Measurements from ENCODE around the gene ZNF70.

ZNF70 gene

GRCh38 chr22:23750714-23751440, at the start of gene ZNF70:
Gene ZNF70, minus strand, starts transcription at chr22:23751112. Its CDS starts 5,972 bp downstream, at chr22:23745140.
- DNase-seq (ENCODE audit: low read depth in 2 of 2): peak; percentile 65 to 69

GRCh38 chr22:23796461-23796860, 45.5 kb upstream of the ZNF70 start:
- DNase-seq (ENCODE audit: low read depth in 2 of 2): no peak

- DNase-seq (ENCODE audit: low read depth in 2 of 2): no peak
Observed at GRCh38 chr22:23793326-23793725, 42.4 kb upstream of the ZNF70 start.

- no peak for DNase-seq (ENCODE audit: low read depth in 2 of 2)
Observed at GRCh38 chr22:23791738-23792645, 41.1 kb upstream of the ZNF70 start.

GRCh38 chr22:23790819-23791737, 40.2 kb upstream of the ZNF70 start:
- DNase-seq (ENCODE audit: low read depth in 2 of 2): no peak

GRCh38 chr22:23789638-23790037, 38.7 kb upstream of the ZNF70 start:
- DNase-seq (ENCODE audit: low read depth in 2 of 2): no peak

GRCh38 chr22:23789121-23789520, 38.2 kb upstream of the ZNF70 start:
- no peak for DNase-seq (ENCODE audit: low read depth in 2 of 2)

GRCh38 chr22:23787910-23788309, 37.0 kb upstream of the ZNF70 start:
- no peak for DNase-seq (ENCODE audit: low read depth in 2 of 2)

GRCh38 chr22:23787600-23787896, 36.6 kb upstream of the ZNF70 start:
- no peak for DNase-seq (ENCODE audit: low read depth in 2 of 2)

- DNase-seq (ENCODE audit: low read depth in 2 of 2): peak; percentile 82 to 85
Observed at GRCh38 chr22:23786752-23787599, 36.1 kb upstream of the ZNF70 start, which contains the start of gene SMARCB1. Gene SMARCB1, plus strand, starts transcription at chr22:23786966. Its CDS starts 204 bp downstream, at chr22:23787170.

- no peak for DNase-seq (ENCODE audit: low read depth in 2 of 2)
Observed at GRCh38 chr22:23786261-23786710, 35.4 kb upstream of the ZNF70 start.

- DNase-seq (ENCODE audit: low read depth in 2 of 2): no peak
Observed at GRCh38 chr22:23784215-23784732, 33.4 kb upstream of the ZNF70 start.

- no peak for DNase-seq (ENCODE audit: low read depth in 2 of 2)
Observed at GRCh38 chr22:23783265-23784150, 32.6 kb upstream of the ZNF70 start.

- no peak for DNase-seq (ENCODE audit: low read depth in 2 of 2)
Observed at GRCh38 chr22:23782703-23783102, 31.8 kb upstream of the ZNF70 start.

- DNase-seq (ENCODE audit: low read depth in 2 of 2): no peak
Observed at GRCh38 chr22:23782252-23782651, 31.3 kb upstream of the ZNF70 start.

- DNase-seq (ENCODE audit: low read depth in 2 of 2): no peak
Observed at GRCh38 chr22:23781511-23782183, 30.7 kb upstream of the ZNF70 start.

- DNase-seq (ENCODE audit: low read depth in 2 of 2): no peak
Observed at GRCh38 chr22:23781065-23781464, 30.2 kb upstream of the ZNF70 start.

GRCh38 chr22:23780146-23780748, 29.3 kb upstream of the ZNF70 start:
- DNase-seq (ENCODE audit: low read depth in 2 of 2): no peak

GRCh38 chr22:23779731-23780130, 28.8 kb upstream of the ZNF70 start:
- DNase-seq (ENCODE audit: low read depth in 2 of 2): no peak
